NCI-H1436 treated with DMSO at 0.1 percent for 48 hours (cell line): ENCODE data around the gene MEF2D.

Experiments used
- DNase-seq: peaks from one replicate; lab custom pipeline; 2025; lab: John Stamatoyannopoulos, UW

Gene MEF2D

DNA sequence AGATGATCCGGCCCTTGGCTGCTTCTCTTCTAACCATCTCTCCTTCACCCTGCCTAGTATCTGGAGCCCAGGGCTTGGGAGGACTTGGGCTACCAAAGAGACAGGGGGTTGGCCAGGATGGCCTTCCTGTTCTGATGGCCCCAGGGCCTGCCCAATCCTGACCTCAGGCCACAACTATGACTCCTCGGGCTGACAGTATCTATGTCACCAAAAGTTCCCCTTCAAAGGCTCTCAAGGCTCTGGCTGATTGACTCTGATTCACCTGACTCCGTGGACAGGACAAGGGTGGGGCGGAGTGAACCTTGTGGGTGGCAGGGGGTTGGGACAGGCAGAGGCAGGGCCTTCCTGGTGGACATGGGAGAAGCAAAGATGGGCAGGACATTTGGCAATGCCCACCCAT lies 12.7 kb downstream of the MEF2D start:
- no peak for DNase-seq

DNA sequence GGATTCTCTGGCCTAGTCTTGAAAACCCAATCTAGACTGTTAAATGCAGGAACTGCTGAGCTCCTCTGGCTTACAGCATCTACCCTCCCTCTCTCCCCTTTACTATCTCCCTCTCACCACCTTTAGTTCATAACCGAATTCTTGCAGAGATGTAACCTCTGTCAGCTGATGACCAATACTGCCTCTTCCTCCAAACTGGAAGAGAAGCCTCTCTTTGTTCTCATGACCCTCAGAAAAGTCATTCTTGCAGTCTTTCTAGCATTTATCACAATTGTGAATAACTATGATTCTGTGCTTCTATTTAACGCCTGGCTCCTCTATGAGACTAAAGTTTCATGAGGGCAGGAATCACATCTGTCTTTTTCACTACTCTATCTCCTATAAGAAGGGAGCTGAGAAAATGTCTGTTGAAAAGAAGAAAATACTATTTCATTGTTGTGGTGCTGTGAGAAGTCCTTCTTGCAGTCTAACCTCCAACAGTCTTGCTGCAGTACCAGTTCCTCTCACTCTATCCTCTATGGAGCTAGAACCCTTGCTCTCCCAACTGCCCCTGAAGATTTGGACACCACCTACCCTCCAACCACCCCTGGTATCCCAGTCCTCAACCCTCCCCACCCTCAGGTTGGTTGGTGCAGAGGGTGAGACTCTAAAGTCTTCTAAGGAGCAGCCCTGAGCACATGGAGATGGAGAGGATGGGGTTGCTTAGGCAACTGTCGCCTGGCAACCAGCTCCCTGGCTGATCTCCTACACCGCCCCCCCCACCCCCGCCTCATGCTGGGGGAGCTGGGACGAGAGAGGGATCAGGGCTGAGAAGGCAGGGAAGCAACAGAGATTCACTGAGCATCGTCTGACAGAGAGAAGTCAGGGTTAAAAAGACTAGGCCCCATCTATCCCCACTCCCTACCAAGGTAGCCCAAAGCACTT lies 13.9 kb downstream of the MEF2D start:
- no peak for DNase-seq

- DNase-seq: no peak
Observed at GRCh38 chr1:156485984-156486383, 14.6 kb downstream of the MEF2D start.

- DNase-seq: no peak
Observed at GRCh38 chr1:156484480-156485058, 16.0 kb downstream of the MEF2D start.

GRCh38 chr1:156483397-156483796 lies 17.2 kb downstream of the MEF2D start:
- no peak for DNase-seq

GRCh38 chr1:156482276-156482675 lies 18.3 kb downstream of the MEF2D start:
- DNase-seq: no peak

DNA sequence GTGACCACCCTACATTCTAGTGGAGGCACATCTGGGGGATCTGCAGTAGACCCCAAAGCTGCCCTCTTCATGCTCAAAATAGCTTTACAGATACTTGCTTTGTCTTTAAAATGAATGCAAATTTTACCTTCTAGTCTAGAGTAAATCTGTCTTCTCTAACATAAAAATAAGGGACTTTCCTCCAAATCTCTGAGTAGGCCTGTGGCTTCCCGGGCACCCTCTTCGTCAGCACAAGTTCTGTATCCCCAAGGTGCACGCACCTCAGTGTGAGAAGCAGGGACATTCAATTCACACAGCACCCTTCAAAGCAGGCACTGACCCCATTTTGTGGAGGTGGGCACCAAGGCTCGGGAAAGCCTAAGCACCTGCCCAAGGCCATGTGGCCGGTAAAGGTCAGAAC lies 19.0 kb downstream of the MEF2D start:
- DNase-seq: no peak

DNA sequence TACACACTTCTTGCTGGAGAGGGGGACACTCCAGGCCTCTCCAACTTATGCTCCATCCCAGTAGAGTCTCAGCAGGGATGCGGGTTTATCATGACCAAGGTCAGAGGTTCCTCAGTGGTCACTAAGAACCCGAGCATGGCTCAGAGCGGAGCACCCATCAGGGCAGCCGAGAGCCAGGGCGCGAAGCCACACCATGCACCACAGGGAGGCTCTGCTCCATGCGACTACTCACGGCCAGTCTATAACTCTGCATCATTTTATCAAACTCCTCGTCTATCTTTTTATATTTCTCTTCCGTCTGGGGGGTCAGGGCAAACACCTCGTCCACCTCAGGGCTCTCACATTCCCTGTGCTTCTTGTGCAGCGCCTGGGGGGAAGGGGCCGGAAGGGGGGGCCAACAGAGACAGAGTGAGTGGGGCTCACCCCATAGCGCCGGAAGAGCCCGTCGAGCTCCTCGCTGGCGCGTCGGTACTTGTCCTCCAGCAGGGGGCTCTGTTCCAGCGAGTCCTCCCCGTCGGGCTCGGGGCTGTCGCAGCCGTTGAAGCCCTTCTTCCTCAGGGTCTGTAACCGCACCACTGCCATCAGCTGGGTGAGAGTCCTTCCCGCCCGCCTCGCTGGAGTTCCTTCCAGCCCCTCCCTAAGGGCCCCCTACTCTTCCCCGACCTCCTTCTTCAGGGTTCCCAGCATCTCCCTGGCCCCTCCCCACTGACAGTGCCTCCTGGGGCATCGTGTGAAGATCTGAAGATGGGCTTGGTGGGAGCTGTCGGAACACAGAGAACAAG lies 20.0 kb downstream of the MEF2D start:
- no peak for DNase-seq

DNA sequence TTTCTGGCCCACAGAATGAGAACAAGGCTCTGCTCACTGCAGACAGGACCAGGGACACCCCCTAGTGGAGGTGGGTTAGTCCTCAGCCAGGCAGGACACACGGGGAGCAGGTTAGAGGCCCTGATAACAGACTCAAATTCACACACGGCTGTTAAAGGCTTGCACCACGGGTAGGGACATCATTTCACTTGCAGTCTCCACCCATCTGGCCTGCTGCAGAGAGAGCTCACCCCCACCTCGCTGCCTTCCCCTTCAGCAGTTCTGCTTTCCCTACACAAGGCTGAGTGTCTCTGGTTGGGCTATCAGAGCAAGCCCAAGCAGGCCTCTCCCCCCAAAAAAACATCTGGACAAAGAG lies 20.6 kb downstream of the MEF2D start:
- no peak for DNase-seq

DNA sequence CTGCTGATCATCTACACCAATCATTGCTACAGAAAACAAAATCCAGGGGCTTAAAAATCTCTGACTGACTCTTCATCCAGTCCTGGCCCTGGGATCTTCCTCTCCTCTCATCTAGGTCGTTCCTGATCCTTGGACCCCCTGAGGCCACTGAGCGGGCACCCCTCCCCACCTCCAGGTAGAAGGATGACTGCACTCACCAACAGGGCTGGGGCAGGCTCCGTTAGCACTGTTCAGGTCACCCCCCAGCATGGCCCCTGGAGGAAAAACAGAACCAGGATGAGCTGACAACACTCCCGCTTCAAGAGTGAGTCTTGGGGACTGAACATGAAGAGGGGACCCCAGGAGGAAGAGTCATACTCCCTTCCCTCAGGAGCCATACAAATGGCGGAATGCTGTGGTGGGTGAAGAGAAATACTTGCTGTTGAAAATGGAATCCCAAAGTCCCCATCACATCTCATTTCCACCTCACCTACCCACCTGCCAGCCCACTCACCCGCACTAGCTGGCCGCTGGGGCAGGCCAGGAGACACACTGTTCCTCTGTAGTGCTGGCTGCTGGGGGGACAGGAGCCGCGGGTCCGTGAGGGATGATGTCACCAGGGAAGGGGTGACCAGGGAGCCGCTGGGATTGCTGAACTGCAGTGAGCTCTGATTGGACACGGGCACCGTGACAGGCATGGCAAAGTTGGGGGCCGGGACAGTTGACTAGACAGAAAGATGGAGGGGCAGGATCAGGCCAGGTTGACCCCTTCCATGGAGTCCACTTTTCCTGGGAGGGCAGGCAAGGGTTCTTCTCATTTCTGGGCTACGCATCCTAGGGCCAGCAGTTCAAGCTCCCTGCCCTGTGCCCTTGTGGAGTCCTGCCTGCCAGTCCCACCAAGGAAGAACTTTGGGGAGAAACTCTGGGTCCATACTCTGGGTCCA lies 21.2 kb downstream of the MEF2D start:
- DNase-seq: no peak

DNA sequence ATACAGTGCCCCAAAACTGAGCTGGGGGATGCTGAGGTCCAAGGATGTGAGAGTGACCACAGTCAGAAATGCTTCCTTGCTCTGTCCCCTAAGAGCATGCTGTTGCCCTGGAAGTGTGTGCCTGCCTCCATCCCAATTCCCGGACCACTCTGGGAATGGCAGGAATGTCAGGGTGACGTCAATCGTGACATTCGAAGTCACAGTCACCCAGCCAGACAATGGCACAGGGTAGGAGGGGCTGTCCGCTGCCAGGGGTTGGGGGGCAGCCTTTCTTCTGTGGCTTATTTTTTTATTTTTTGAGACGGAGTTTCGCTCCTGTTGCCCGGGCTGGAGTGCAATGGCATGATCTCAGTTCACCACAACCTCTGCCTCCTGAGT lies 22.3 kb downstream of the MEF2D start:
- no peak for DNase-seq

GRCh38 chr1:156477526-156478249 lies 22.9 kb downstream of the MEF2D start:
- DNase-seq: no peak

DNA sequence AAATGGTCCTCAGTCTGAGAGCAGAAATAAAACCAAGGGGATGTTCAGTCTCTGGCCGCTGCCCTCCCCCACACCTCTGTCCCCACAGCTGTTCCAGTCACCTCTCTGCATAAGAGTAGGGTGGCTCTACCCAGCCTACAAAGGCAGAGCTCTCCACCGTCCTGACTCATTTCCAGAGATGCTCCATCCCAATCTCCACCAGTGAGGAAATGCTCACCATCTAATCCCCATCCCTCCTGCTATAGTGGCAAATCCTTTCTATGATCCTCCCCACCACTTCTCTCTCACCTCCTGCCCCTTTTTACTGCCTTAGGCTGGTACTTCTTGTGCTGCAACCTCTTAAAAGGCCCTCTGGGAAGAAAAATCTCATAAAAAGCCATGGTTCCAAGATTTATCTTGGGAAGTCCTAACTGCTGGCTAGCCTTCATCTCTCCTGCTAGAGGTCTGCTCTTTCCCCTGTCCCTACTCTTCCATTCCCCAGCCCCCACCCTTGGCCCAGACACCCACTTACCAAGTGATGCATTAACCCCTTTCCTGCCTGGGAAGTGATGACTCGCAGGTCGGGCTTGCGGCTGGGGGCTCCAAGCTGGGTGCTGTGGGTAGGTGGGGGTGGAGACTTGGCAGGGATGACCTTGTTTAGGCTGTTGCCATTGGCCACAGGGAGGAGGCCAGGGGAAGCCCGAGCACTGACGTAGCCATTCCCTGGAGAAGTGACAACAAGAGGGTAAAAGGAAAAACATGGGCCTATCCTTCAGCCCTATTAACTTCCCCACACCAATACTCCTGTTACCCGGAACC lies 23.9 kb downstream of the MEF2D start:
- no peak for DNase-seq

GRCh38 chr1:156475568-156476500 lies 24.7 kb downstream of the MEF2D start:
- no peak for DNase-seq

DNA sequence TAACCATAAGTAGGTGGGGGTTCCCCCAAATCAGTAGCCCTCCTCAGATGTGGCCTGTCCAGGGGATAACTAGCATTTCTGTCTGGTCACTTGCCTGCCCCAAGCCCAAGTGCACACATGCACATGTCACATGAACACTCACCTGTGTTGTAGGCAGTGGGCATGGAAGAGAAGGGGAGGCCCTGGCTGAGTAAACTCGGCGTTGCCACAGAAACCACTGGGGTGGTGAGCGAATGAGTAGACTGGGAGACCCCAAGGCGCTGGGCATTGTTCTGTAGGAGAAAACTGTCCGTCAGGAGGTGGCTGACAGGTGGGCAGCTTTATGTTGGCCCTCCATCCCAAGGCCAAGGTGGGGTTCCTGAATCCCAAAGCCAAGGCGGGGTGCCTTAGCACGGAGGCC lies 25.6 kb downstream of the MEF2D start:
- DNase-seq: no peak

DNA sequence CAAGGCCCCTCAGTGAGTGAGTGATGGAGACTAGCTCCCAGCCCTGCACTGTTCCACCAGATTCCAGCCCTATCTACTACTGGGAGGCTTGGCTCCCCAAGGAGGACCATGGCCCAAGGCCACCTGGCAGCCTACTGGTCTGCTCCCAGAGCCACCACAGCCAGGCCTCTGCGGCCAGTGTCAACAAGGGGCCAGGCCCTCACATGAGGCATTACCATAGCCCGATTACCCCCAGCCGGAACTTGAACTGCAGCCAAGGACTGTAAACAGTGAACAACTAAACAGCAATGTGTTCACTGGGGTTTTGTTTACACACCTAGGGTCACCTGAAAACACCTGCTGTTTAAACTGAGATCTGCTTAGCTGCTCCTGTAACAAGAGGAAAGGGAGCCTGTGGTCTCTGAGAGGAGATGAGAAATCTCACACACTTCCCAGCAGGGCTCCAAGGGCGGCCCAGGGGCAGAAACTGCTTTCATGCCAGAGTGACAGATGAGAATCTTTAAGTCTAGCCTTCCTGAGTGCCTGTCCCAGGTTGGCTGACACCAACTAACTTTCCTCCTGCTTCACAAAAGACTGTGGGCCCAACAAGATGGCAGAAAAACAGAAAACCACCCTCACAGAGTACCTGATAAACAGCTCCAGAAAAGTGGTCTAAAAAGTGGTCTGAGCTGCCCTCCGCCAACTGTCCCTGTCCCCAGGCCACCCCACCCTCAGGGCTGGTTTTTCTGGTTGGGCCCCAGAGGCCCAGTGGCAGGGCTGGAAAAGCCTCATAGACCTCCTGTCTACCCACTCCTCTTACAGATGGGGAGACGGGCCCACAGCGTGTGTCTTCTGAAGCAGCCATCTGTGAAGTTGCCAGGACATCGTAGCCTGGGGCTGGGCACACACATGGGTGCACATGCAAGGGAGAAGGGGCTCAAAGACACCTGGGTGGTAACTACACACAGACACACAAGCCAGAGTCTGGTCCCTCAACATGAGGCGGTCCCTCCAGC lies 28.8 kb downstream of the MEF2D start:
- no peak for DNase-seq

- DNase-seq: no peak
Observed at GRCh38 chr1:156470473-156470872, 30.1 kb downstream of the MEF2D start.
